D721Med (cell line): ENCODE data around the gene CMC2.

Source experiments
- DNase-seq: peaks from one replicate; pipeline ENCODE4 v3.0.0; 2011; ENCODE audit warnings: low spot score; ENCODE audit not compliant: insufficient read length
- FAIRE-seq: peaks from 2 replicates; lab custom pipeline; 2011; peaks lifted over from hg19 to GRCh38; lab: Jason Lieb, UNC
- CTCF ChIP-seq: IDR thresholded peaks from 2 replicates; pipeline ENCODE4 v1.5.1; 2012; ENCODE audit warnings: mild to moderate bottlenecking, control low read depth; ENCODE audit not compliant: insufficient read depth; ENCODE audit errors: missing control alignments

Gene CMC2

GRCh38 chr16:80966617-80967016, 40.1 kb downstream of the CMC2 start:
- FAIRE-seq (no peak), DNase-seq (no peak)
- no peak for TF ChIP-seq CTCF

GRCh38 chr16:80964351-80964750, 42.3 kb downstream of the CMC2 start:
- FAIRE-seq = no peak
- no peak for DNase-seq
- no peak for TF ChIP-seq CTCF

- TF ChIP-seq CTCF = no peak
- DNase-seq (no peak), FAIRE-seq (no peak)
These were observed 43.8 kb downstream of the CMC2 start for GRCh38 chr16:80962879-80963278.

GRCh38 chr16:80958284-80958683, 48.4 kb downstream of the CMC2 start:
- TF ChIP-seq CTCF = no peak
- DNase-seq (no peak), FAIRE-seq (no peak)

- FAIRE-seq = no peak
- TF ChIP-seq CTCF = no peak
These were observed 51.7 kb downstream of the CMC2 start for GRCh38 chr16:80954985-80955384.

GRCh38 chr16:80948886-80949493, 57.7 kb downstream of the CMC2 start:
- no peak for FAIRE-seq
- DNase-seq = no peak
- peak; percentile 46 for TF ChIP-seq CTCF

More at GRCh38 chr16:80954985-80955384, 51.7 kb downstream of the CMC2 start:
- DNase-seq = no peak
